NCI-H1436 treated with DMSO at 0.1 percent for 48 hours (cell line): ENCODE data around the gene LYSET.
"Not testable (repeated sequence)": the region's sequence is repeated elsewhere in the genome, so short reads cannot be mapped to it uniquely, and the experiment has no call there.

Experiments
- DNase-seq: peaks from one replicate; lab custom pipeline; 2025; lab: John Stamatoyannopoulos, UW

Gene LYSET

GRCh38 chr14:93228550-93228949 is 43.4 kb downstream of the LYSET start:
- no peak for DNase-seq

- no peak for DNase-seq
These were observed 45.4 kb downstream of the LYSET start for GRCh38 chr14:93230539-93230938.

- no peak for DNase-seq
These were observed 46.2 kb downstream of the LYSET start for GRCh38 chr14:93231129-93231979.

GRCh38 chr14:93232159-93232558 is 47.0 kb downstream of the LYSET start:
- no peak for DNase-seq

- not testable (repeated sequence) for DNase-seq
These were observed 48.0 kb downstream of the LYSET start for GRCh38 chr14:93233078-93233477.

GRCh38 chr14:93234798-93235197 is 49.7 kb downstream of the LYSET start:
- DNase-seq, result no peak
